KG1 (cell line): Measurements from ENCODE around the gene KCNJ3.

Experiments used
- DNase-seq: peaks from one replicate; lab custom pipeline; 2025; lab: John Stamatoyannopoulos, UW

The KCNJ3 gene

GRCh38 chr2:154698296-154698720, at the start of gene KCNJ3:
Gene KCNJ3, plus strand, starts transcription at chr2:154698695. Its CDS starts 81 bp downstream, at chr2:154698776.
- DNase-seq: no peak

- no peak for DNase-seq
Observed at GRCh38 chr2:154655499-154655898, 43.0 kb upstream of the KCNJ3 start.

GRCh38 chr2:154658854-154659253, 39.6 kb upstream of the KCNJ3 start:
- DNase-seq: no peak

GRCh38 chr2:154664248-154664647, 34.2 kb upstream of the KCNJ3 start:
- DNase-seq: no peak

GRCh38 chr2:154670083-154670482, 28.4 kb upstream of the KCNJ3 start:
- DNase-seq: no peak

GRCh38 chr2:154673694-154674093, 24.8 kb upstream of the KCNJ3 start:
- no peak for DNase-seq

GRCh38 chr2:154677401-154677800, 21.1 kb upstream of the KCNJ3 start:
- no peak for DNase-seq

GRCh38 chr2:154681741-154682140, 16.8 kb upstream of the KCNJ3 start:
- DNase-seq: no peak

GRCh38 chr2:154686162-154686561, 12.3 kb upstream of the KCNJ3 start:
- peak; percentile 4 for DNase-seq

GRCh38 chr2:154688373-154688772, 10.1 kb upstream of the KCNJ3 start:
- DNase-seq: no peak

- DNase-seq: no peak
Observed at GRCh38 chr2:154689158-154689557, 9.3 kb upstream of the KCNJ3 start.

GRCh38 chr2:154692927-154693326, 5.6 kb upstream of the KCNJ3 start:
- DNase-seq: no peak

GRCh38 chr2:154693741-154694340, 4.7 kb upstream of the KCNJ3 start:
- DNase-seq: no peak

- no peak for DNase-seq
Observed at GRCh38 chr2:154694881-154695280, 3.6 kb upstream of the KCNJ3 start.

- no peak for DNase-seq
Observed at GRCh38 chr2:154696369-154696768, 2.1 kb upstream of the KCNJ3 start.

- DNase-seq: no peak
Observed at GRCh38 chr2:154696810-154697417, 1.6 kb upstream of the KCNJ3 start.

GRCh38 chr2:154697418-154698252, 860 bp upstream of the KCNJ3 start:
- DNase-seq: peak; percentile 1

- DNase-seq: no peak
Observed at GRCh38 chr2:154698721-154699574, 453 bp downstream of the KCNJ3 start.

GRCh38 chr2:154699575-154699930, 1.1 kb downstream of the KCNJ3 start:
- no peak for DNase-seq

- no peak for DNase-seq
Observed at GRCh38 chr2:154700136-154700535, 1.6 kb downstream of the KCNJ3 start.

- DNase-seq: no peak
Observed at GRCh38 chr2:154704991-154705390, 6.5 kb downstream of the KCNJ3 start.

- DNase-seq: no peak
Observed at GRCh38 chr2:154706660-154707059, 8.2 kb downstream of the KCNJ3 start.
